Measurements from ENCODE around the gene KIAA0825.
A peak's percentile ranks its signal among the peaks of the same experiment; 100 is the strongest.

The KIAA0825 gene

GRCh38 chr5:94571415-94571814 lies 47.0 kb downstream of the KIAA0825 start:
- no peak for DNase-seq

- no peak for DNase-seq
Observed at GRCh38 chr5:94564812-94565211, 53.6 kb downstream of the KIAA0825 start.

GRCh38 chr5:94562327-94562971 lies 56.0 kb downstream of the KIAA0825 start:
- no peak for DNase-seq

GRCh38 chr5:94558028-94558427 lies 60.4 kb downstream of the KIAA0825 start:
- no peak for DNase-seq

- no peak for DNase-seq
Observed at GRCh38 chr5:94551858-94552257, 66.5 kb downstream of the KIAA0825 start.

- DNase-seq = peak; percentile 96
Observed at GRCh38 chr5:94545870-94546625, 72.4 kb downstream of the KIAA0825 start.

- DNase-seq = peak; percentile 30
Observed at GRCh38 chr5:94544875-94545547, 73.4 kb downstream of the KIAA0825 start.

GRCh38 chr5:94544031-94544650 lies 74.3 kb downstream of the KIAA0825 start:
- peak; percentile 93 for DNase-seq

- DNase-seq = no peak
Observed at GRCh38 chr5:94540856-94541494, 77.4 kb downstream of the KIAA0825 start.

GRCh38 chr5:94538260-94538659 lies 80.1 kb downstream of the KIAA0825 start:
- no peak for DNase-seq

- DNase-seq = no peak
Observed at GRCh38 chr5:94526706-94527105, 91.7 kb downstream of the KIAA0825 start.

GRCh38 chr5:94524841-94525697 lies 93.3 kb downstream of the KIAA0825 start:
- DNase-seq = peak; percentile 64

- DNase-seq = no peak
Observed at GRCh38 chr5:94523018-94523417, 95.4 kb downstream of the KIAA0825 start.

GRCh38 chr5:94522117-94522516 lies 96.3 kb downstream of the KIAA0825 start:
- DNase-seq = no peak

- DNase-seq = no peak
Observed at GRCh38 chr5:94517490-94518488, 100.6 kb downstream of the KIAA0825 start.

- no peak for DNase-seq
Observed at GRCh38 chr5:94516148-94516547, 102.3 kb downstream of the KIAA0825 start.

GRCh38 chr5:94508461-94509148 lies 109.8 kb downstream of the KIAA0825 start:
- no peak for DNase-seq

GRCh38 chr5:94505327-94506068 lies 112.9 kb downstream of the KIAA0825 start:
- no peak for DNase-seq

GRCh38 chr5:94503677-94504076 lies 114.7 kb downstream of the KIAA0825 start:
- no peak for DNase-seq
